ENCODE data around the gene CLUH.
"Not testable (repeated sequence)": the region's sequence is repeated elsewhere in the genome, so short reads cannot be mapped to it uniquely, and the experiment has no call there.

The CLUH gene

DNA sequence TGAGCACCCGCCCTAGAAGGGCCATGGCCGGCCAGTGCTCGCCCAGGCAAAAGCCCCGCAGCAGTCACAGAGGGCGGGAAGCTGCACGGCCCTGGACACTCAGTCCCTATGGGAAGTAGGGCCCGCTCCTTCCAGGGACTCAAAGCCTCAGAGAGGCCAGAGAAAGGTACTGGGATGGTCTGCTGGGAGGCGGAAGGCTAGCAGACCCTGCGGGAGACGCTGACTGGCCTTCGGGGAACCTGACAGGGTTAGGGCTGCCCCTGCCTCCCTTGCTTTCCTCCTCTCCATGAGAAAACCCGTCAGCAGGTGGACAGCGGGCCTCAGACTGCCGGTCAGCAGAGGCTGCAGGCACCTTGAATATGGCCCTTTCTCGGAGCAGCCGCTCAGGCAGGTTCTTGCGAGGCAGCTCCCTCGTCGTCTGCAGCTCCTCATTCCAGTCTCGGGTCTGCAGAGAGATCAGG lies 11.5 kb downstream of the CLUH start:
- Histone ChIP-seq H3K9me3 (ENCODE audit: control insufficient read depth, insufficient read depth, low read depth, low read length) (no peaks in the 10 kb centered on the region), H3K27ac (ENCODE audit: extremely low read depth, low read depth, low read length) (no peak overlapping the region), H3K4me3 (ENCODE audit: low read depth, low read length) (no peak overlapping the region), H3K4me1 (ENCODE audit: control insufficient read depth, insufficient read depth, low read length) (no peaks in the 10 kb centered on the region), H3K36me3 (ENCODE audit: control insufficient read depth in 2 of 2, insufficient read depth in 1 of 2, low read length in 2 of 2) (peaks cover 11 to 93% of the 10 kb centered on the region in 2 experiments; a peak in 2 of 3 replicates)
- ChIA-PET CTCF (no interaction called here), POLR2A (interaction anchor here (0.9 kb wide), 1 partner anchor 77 kb away, joined by 3 read pairs; no protein-coding TSS in a partner anchor)
- TF ChIP-seq ZNF560 (tag by site-specific recombination; IDR thresholded peaks at IDR 0.05; ENCODE audit: borderline replicate concordance), result no peak
- no peak for TF ChIP-seq ZNF169 (tag by site-specific recombination; IDR thresholded peaks at IDR 0.05)
- TF ChIP-seq ZNF792 (tag by site-specific recombination; IDR thresholded peaks at IDR 0.05), result no peak
- no peak for TF ChIP-seq ZNF629 (tag by site-specific recombination; IDR thresholded peaks at IDR 0.05)
- TF ChIP-seq GLI4 (tag by site-specific recombination; IDR thresholded peaks at IDR 0.05), result no peak

DNA sequence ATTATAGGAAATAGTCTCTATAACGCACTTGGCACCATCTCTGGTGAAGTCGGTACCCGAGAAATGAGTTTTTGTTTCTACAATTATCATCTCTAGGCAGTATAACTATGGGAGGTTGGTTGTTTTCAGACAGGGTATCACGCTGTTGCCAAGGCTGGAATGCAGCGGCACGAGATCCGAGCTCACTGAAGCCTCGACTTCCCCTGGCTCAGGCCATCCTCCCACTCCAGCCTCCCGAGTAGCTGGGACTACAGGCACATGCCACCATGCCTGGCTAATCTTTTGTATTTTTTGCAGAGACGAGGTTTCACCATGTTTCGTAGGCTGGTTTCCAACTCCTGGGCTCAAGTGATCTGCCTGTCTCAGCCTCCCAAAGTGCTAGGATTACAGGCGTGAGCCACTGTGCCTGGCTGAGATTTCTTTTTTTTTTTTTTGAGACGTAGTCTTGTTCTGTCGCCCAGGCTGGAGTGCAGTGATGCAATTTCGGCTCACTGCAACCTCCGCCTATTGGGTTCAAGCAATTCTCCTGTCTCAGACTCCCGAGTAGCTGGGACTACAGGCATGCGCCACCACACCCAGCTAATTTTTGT lies 12.3 kb downstream of the CLUH start:
- H3K9me3 ChIP-seq (ENCODE audit: control insufficient read depth, insufficient read depth, low read depth, low read length); POLR2A ChIA-PET; H3K27ac ChIP-seq (ENCODE audit: extremely low read depth, low read depth, low read length); H3K4me3 ChIP-seq (ENCODE audit: low read depth, low read length); H3K4me1 ChIP-seq (ENCODE audit: control insufficient read depth, insufficient read depth, low read length): not testable (repeated sequence)
- CTCF ChIA-PET, result interaction anchor here (0.5 to 0.6 kb wide), 2 partner anchors 26 to 269 kb away, joined by 3 to 8 read pairs; no protein-coding TSS in a partner anchor
- H3K36me3 ChIP-seq (ENCODE audit: control insufficient read depth in 2 of 2, insufficient read depth in 1 of 2, low read length in 2 of 2), result peaks cover 11 to 94% of the 10 kb centered on the region in 2 experiments; a peak in 2 of 3 replicates

- peaks cover 8 to 93% of the 10 kb centered on the region in 2 experiments; a peak in 2 of 3 replicates for H3K36me3 ChIP-seq (ENCODE audit: control insufficient read depth in 2 of 2, insufficient read depth in 1 of 2, low read length in 2 of 2)
- TF ChIP-seq IKZF3 (tag by site-specific recombination; IDR thresholded peaks at IDR 0.05) (no peak), ZNF621 (tag by site-specific recombination; IDR thresholded peaks at IDR 0.05) (no peak), TRIM28 (IDR thresholded peaks at IDR 0.05; ENCODE audit: borderline replicate concordance, low read length) (no peak), HOXA7 (CRISPR knock-in tag; IDR thresholded peaks at IDR 0.05; ENCODE audit: borderline replicate concordance) (no peak), ZNF501 (tag by site-specific recombination; IDR thresholded peaks at IDR 0.05) (no peak), ZBTB11 (tag by site-specific recombination; conservative IDR thresholded peaks at IDR 0.05; ENCODE audit: low read depth) (no peak), EGR2 (tag by site-specific recombination; IDR thresholded peaks at IDR 0.05; ENCODE audit: low read depth) (no peak), ZNF19 (tag by site-specific recombination; IDR thresholded peaks at IDR 0.05; ENCODE audit: low read depth) (no peak), ZNF10 (tag by site-specific recombination; IDR thresholded peaks at IDR 0.05) (no peak), ZBTB7A (tag by site-specific recombination; IDR thresholded peaks at IDR 0.05; ENCODE audit: low read depth) (no peak)
- TF ChIP-seq, protein P1, sequence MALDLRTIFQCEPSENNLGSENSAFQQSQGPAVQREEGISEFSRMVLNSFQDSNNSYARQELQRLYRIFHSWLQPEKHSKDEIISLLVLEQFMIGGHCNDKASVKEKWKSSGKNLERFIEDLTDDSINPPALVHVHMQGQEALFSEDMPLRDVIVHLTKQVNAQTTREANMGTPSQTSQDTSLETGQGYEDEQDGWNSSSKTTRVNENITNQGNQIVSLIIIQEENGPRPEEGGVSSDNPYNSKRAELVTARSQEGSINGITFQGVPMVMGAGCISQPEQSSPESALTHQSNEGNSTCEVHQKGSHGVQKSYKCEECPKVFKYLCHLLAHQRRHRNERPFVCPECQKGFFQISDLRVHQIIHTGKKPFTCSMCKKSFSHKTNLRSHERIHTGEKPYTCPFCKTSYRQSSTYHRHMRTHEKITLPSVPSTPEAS (tag by site-specific recombination; IDR thresholded peaks at IDR 0.05), result no peak
- ChIA-PET CTCF (no interaction called here), POLR2A (no interaction called here)
- no peak overlapping the region for H3K4me3 ChIP-seq (ENCODE audit: low read depth, low read length)
- no peak overlapping the region for H3K27ac ChIP-seq (ENCODE audit: extremely low read depth, low read depth, low read length)
- no peaks in the 10 kb centered on the region for H3K9me3 ChIP-seq (ENCODE audit: control insufficient read depth, insufficient read depth, low read depth, low read length)
- H3K4me1 ChIP-seq (ENCODE audit: control insufficient read depth, insufficient read depth, low read length), result no peaks in the 10 kb centered on the region
These were observed 13.9 kb downstream of the CLUH start for GRCh38 chr17:2697611-2698162.
